ENCODE measurements around the gene PTPRQ.
"Not testable (repeated sequence)": the region's sequence is repeated elsewhere in the genome, so short reads cannot be mapped to it uniquely, and the experiment has no call there.

Gene PTPRQ

DNA sequence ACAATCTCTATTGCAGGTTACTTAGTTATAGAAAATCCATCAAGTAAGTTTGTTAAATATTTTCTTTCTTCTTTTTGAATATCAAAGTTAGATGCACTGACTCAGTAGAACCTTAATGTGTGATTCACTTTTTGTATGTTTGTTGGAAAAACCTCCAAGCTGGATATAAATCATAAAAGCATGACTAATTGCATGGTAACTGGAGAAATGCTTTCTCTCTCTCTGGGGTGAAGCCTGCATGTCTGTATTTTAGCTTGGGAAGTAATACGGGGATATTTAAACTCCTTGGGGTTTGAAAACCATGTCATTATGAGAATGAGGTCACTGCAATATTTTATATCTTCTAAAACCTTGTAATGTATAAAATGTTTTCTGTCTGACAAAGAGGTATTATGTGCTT lies 204.8 kb downstream of the PTPRQ start:
- no peak for DNase-seq

GRCh38 chr12:80655751-80656150 lies 211.7 kb downstream of the PTPRQ start:
- DNase-seq = no peak

DNA sequence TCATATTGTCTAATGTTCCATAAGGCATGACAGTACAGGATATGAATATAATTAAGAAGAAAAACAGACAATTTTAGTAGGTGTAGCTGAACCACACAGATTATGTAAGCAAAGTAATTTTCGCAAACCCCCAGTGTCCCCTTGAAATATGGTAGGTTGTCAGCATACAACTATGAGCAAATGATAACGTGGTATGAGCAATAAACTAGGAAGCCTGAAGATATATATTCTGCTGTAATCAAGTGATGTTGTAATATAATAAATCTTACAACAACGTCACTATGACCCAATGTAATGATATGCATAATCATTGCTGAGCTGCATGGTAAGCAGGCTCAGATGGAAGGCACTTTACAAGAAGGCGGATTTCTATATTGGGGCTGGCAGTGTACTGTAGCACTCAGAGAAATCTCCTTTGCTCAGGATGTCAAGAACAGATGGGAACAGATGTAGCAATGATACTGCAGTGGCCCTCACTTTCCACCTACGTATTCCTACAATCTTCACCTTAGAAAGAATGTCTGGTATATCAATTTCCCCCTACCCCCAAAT lies 215.6 kb downstream of the PTPRQ start:
- no peak for DNase-seq

- no peak for DNase-seq
These were observed 218.6 kb downstream of the PTPRQ start for GRCh38 chr12:80662586-80662985.

GRCh38 chr12:80670214-80670613 lies 226.2 kb downstream of the PTPRQ start:
- DNase-seq = no peak

- not testable (repeated sequence) for DNase-seq
These were observed 232.1 kb downstream of the PTPRQ start for GRCh38 chr12:80676042-80676636.

GRCh38 chr12:80676856-80677255 lies 232.8 kb downstream of the PTPRQ start:
- no peak for DNase-seq

DNA sequence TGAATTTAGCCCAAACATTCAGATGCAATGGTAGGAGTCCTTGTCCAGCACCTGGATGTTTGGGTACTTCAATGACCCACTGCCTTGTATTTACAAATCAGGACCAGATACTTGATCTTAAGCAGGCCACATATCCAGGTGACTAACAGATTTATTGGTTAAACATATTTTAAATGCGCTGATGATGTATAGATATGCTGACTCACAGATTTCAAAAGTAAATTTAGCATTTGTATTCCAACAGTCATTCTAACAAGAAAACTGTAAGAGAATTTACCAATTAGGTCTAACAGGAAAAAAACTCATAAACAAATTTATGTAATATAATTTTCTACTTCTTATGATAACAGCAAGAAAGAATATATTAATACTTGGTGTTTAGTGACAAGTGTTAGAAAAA lies 234.0 kb downstream of the PTPRQ start:
- no peak for DNase-seq

DNA sequence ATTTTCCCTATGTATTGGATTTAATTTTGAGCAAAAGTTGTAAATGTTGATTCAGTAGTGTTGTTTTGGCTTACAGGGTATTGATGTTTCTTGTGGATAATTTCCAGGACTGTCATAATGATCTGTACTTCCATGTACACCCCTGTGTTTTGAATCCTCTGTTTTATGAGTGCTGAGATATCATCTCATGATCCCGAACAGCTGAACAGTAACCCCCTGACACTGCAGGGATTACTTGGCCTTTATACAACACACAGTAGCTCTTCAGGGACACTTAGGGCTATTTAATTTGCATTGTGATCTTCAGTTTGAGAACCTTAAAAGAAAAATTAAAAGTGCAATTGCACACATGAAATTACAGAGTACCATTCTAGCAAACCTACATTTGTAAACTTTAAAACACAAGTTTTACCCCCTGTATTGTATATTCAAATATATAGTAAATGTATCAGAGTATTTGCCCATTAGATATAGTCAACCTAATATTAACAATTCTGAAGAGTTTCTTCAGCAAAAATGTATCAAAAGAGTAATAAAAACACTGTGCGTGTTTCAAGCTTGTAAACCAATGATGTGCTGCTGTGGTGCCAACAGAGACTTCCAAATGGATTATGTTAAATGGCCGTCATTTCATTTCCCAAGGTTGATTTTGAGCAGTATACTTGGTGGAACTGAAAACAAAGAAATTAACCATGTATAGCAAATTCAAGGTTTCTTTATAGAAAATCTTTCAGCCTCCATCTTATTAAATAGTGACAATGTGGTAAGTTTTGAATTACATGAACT lies 235.5 kb downstream of the PTPRQ start:
- no peak for DNase-seq

- no peak for DNase-seq
These were observed 237.3 kb downstream of the PTPRQ start for GRCh38 chr12:80681287-80681686.

DNA sequence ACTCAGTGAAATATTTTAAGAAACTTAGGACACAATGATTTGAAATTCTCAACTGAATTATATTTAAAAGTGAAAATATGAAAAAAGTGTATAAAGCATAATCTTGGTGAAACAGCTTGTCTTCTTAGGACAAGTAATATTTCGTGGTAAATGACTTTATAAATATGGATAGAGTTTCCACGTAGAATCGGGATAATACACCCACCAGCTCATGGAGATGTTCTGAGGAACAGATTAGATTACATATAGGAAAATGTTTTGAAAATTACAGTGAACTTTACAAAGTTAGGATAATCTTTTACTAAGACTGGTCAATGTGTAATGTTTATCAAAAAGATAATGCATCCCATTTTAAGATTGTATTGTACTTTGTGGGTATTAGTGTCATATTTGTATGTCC lies 237.8 kb downstream of the PTPRQ start:
- no peak for DNase-seq

GRCh38 chr12:80684077-80684495 lies 240.1 kb downstream of the PTPRQ start:
- no peak for DNase-seq

DNA sequence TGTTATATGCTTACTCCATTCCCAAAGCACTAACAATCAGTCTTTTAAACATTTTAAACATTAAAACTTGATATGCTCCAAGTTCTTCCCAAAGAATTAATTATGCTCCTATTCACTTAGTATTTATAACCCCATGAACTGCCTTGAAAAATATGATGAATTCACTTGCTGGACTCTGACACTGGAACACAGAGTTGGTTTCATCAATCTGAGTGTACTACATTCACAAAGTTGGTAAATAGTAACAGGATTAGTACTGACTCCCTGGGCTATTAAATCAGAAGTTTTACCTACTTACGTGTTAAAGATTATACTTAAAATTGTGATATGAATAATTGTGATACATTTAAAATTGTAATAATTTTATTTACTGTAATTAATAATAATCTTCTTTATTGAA lies 246.1 kb downstream of the PTPRQ start:
- no peak for DNase-seq

- DNase-seq = no peak
These were observed 246.5 kb downstream of the PTPRQ start for GRCh38 chr12:80690513-80690912.

DNA sequence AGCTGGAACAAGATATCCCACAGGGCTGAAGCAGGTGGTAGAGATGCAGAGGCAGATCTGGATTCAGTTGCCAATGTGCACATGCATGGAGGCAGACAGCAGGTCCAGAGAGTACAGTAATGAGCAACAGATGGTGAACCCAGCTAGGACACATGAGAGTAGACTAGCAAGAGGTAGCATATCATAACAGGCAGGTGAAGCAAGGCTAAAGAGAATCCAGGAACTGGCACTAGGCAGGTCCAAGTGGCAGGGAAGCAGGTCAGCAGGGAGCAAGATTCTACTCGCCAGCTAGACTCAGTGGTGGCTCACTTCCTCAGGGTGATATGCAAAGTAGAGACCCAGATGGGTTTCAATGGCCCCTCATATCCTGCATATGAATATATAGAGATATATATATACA lies 248.1 kb downstream of the PTPRQ start:
- no peak for DNase-seq

- no peak for DNase-seq
These were observed 253.3 kb downstream of the PTPRQ start for GRCh38 chr12:80697270-80697887.

- DNase-seq = no peak
These were observed 254.2 kb downstream of the PTPRQ start for GRCh38 chr12:80698256-80698655.

DNA sequence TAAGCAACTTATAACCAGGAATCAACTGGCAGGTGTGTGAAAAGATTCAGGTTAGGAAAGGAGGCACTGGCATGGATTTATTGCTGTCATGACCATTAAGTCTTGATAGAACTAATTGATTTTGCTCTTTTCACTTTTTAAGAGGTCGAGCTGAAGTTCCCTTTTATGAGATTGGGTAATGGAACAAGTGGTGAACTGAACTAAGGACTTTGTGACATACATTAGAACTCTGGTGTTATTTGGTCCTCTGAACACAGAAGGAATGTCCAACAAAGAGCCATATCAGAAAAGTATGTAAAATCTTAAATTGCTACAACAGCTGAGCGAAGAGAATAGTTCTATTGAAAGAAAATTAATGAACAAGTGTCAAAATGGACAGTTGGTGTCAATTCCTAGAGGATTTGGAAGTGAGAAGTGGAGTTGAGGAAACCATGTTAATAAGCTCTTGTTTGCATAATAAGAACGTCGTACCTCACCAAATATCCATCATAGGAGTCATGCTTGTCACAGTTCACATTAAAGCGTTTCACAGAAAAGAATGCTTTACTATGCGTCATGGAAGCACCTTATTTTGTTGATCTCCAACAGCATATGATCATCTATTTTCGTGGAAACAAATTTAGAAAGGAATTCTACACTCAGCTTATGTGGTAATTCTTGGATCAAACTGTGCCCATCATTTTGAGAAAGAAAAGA lies 255.0 kb downstream of the PTPRQ start:
- DNase-seq = no peak

GRCh38 chr12:80700327-80700726 lies 256.3 kb downstream of the PTPRQ start:
- DNase-seq = no peak

- no peak for DNase-seq
These were observed 257.4 kb downstream of the PTPRQ start for GRCh38 chr12:80701388-80701787.

DNA sequence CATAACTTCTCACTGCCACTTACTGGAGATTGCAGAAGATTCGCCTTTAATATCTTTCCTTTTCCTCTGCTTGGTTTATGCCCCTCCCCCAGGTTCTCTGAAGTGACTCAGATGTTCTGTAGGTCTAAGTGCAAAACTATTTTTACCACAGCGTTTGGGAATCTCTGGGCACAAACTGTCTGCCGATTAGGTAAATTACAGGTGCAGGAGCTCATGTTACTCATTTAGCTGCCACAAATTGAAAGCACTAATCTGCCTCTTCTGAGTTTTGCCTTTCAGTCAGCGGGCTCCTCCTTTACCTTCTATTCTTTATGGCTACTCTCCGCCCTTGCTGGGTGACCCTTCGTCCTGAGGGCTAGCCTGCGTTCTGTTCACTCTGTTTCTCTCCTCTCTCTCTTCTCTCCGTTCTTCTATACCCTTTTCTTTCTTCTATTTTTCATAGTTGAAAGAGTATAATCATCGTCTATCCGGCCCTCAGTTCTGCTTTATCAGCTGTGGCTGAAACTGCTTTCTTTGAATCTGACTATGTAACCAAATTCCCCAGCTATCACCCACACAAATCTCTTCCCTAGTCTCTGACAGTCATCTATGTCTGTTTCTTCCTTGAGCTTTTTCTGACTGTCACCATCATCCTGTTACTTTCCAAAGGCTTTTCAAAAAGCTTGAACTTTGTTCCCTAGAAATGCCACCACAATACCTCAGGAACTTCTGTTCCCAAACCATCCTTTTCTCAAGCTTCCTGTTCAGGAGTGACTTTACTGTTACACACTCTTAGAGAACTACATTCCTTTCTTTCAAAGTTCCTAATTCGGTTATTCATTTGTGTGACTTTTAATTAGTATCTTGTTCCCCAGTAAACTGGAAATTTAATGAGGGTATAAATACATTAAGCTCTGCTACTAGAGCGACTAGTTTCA lies 259.1 kb downstream of the PTPRQ start:
- no peak for DNase-seq

DNA sequence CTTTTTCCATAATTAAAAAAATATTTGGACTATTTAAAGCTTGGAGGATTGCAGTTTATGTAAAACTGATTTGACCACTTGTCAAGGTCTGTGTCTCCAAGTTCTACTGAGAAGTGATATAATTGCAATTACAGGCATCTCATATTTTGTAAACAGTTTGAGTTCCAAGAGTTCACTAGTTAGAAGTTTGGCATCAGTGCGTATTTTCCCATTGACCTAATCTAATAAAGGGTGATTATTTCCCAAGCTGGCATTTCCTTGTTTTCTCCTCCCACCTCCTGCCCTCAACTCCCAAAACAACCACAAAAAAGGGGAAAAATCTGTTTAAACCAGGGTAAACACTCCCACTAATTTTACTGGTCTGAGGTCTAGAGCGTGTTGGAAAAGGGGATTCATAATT lies 260.4 kb downstream of the PTPRQ start:
- DNase-seq = no peak

Measured in activated CD8-positive, alpha-beta memory T cell treated with anti-CD3 and anti-CD28 coated beads for 24 hours (primary cell).